ENCODE results near the gene ANXA8.
"Not testable (repeated sequence)": the region's sequence is repeated elsewhere in the genome, so short reads cannot be mapped to it uniquely, and the experiment has no call there.

Gene ANXA8, protein sequence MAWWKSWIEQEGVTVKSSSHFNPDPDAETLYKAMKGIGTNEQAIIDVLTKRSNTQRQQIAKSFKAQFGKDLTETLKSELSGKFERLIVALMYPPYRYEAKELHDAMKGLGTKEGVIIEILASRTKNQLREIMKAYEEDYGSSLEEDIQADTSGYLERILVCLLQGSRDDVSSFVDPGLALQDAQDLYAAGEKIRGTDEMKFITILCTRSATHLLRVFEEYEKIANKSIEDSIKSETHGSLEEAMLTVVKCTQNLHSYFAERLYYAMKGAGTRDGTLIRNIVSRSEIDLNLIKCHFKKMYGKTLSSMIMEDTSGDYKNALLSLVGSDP

DNA sequence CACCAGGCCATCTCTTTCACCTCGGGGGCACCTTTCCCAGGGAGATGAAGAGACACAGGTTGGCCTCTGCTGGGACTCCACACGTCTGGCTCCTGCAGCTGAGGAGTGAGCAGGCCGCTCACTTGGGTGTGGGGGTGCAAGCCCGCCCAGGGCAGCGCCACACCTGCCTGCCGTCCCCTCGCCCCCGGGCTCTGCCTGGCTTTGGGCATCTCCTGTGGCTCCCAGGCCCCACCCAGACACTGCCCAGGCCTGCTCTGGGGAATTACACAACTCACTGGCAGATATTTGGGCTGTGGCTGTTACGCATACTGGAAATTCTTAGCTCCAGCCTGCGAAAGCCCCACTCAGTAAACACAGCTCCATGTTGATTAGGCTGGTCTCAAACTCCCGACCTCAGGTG, at the start of gene ANXA8:
TSS of gene ANXA8 (minus strand) at position 193 of the 400 bp plus-strand sequence. CDS start at position 11, 182 bp downstream.
- H3K4me3 ChIP-seq (ENCODE audit: insufficient read length, low read depth); H3K27me3 ChIP-seq (ENCODE audit: insufficient read depth, insufficient read length); H3K9me3 ChIP-seq (ENCODE audit: insufficient read depth, low read length); H3K36me3 ChIP-seq (ENCODE audit: insufficient read depth, insufficient read length, low read length); DNase-seq (ENCODE audit: low read depth, low spot score); H3K9ac ChIP-seq (ENCODE audit: insufficient read length, low read depth); H3K4me1 ChIP-seq (ENCODE audit: insufficient read depth, insufficient read length): not testable (repeated sequence)

DNA sequence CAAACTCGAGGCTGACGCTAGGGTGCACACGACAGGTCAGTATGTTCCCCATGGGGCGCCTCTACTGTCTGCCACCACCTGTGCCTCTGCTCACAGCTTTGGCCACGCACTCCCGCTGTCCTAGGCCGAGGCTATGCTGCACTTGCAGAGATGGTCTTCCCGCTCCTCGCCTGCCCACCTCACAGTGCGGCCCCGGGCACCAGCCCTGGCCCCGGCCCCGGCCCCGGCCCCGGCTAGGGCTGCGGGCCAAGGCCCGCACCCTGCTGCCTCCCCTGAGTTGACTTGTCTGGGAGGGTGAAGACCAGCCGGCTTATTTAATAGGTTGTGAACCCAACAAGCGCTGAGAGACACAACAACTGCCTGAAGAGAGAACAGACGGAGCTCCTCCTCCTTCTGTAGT, 39.6 kb upstream of the ANXA8 start, which contains the start of gene AGAP9:
TSS of gene AGAP9 (minus strand) at position 164 of the 400 bp plus-strand sequence. CDS start at position 52, 112 bp downstream.
- H3K9ac ChIP-seq (ENCODE audit: insufficient read length, low read depth); H3K27me3 ChIP-seq (ENCODE audit: insufficient read depth, insufficient read length); H3K36me3 ChIP-seq (ENCODE audit: insufficient read depth, insufficient read length, low read length); H3K4me1 ChIP-seq (ENCODE audit: insufficient read depth, insufficient read length); H3K9me3 ChIP-seq (ENCODE audit: insufficient read depth, low read length); H3K4me3 ChIP-seq (ENCODE audit: insufficient read length, low read depth); DNase-seq (ENCODE audit: low read depth, low spot score): not testable (repeated sequence)

DNA sequence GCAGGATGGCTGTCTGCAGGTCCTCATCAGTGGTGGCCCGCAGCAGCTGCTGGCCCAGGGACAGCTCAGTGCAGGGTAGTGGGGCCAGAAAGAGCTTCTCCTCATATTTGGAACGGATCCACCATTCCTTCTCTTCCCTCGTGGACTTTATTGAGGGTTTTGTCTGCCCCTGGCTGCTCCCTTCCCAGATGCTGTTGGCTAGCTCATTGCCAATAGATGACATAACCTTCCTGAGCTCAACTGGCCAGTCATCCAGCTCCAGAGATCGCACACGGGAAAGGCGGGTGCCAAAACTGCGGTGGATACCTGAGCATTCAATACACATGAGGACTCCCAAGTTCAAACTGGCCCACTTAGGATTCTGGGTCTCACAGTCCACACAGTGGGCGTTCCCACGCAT, 18.4 kb upstream of the ANXA8 start:
- DNase-seq (ENCODE audit: low read depth, low spot score); H3K9me3 ChIP-seq (ENCODE audit: insufficient read depth, low read length); H3K9ac ChIP-seq (ENCODE audit: insufficient read length, low read depth); H3K4me1 ChIP-seq (ENCODE audit: insufficient read depth, insufficient read length); H3K4me3 ChIP-seq (ENCODE audit: insufficient read length, low read depth); H3K27me3 ChIP-seq (ENCODE audit: insufficient read depth, insufficient read length); H3K36me3 ChIP-seq (ENCODE audit: insufficient read depth, insufficient read length, low read length): not testable (repeated sequence)

DNA sequence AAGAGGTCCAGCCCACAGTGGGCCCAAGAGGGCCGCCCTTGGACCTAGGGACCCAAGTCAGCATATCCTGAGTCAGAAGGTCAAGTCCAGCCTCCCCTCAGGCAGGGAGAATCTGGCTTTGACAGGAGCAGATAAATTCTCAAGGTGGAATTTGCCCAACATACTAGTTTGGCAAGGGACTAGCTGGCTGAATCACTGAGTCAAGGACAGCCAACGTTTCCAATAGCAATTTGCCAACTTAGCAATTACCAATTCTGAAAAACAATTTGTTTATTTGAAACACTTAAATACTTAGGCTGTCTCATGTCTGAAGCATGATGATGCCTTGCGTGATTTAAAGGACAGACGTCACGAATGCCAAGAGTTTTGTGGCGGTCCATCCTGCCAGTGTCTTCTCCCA, 10.3 kb upstream of the ANXA8 start:
- H3K9ac ChIP-seq (ENCODE audit: insufficient read length, low read depth); DNase-seq (ENCODE audit: low read depth, low spot score); H3K9me3 ChIP-seq (ENCODE audit: insufficient read depth, low read length): not testable (repeated sequence)

DNA sequence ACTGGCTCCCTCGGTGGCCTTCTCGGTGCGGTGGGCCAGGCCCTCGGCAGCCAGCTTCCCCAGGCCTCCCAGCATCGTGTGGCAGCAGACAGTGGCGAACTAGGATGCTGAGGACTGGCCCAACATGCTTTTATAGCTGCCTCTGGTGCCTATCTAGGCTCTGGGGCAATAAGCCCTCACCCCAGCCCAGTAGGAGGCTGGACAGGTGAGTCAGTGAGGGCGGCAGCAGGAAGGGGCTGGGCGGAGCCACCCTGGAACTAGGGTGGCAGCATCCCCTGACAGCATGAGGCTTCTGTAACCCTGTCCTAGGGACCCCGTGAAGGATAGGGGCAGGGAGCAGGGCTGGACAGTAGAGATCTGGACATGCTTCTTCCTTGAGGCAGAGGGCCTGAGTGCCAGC, 7.7 kb upstream of the ANXA8 start, which contains the start of gene FAM25G:
TSS of gene FAM25G (minus strand) at position 101 of the 400 bp plus-strand sequence. CDS start at position 75, 26 bp downstream.
- not testable (repeated sequence) for H3K27me3 ChIP-seq (ENCODE audit: insufficient read depth, insufficient read length); H3K9me3 ChIP-seq (ENCODE audit: insufficient read depth, low read length); H3K36me3 ChIP-seq (ENCODE audit: insufficient read depth, insufficient read length, low read length); DNase-seq (ENCODE audit: low read depth, low spot score); H3K4me1 ChIP-seq (ENCODE audit: insufficient read depth, insufficient read length); H3K9ac ChIP-seq (ENCODE audit: insufficient read length, low read depth); H3K4me3 ChIP-seq (ENCODE audit: insufficient read length, low read depth)

More for the DNA sequence above, 10.3 kb upstream of the ANXA8 start:
- H3K27me3 ChIP-seq (ENCODE audit: insufficient read depth, insufficient read length); H3K4me3 ChIP-seq (ENCODE audit: insufficient read length, low read depth); H3K36me3 ChIP-seq (ENCODE audit: insufficient read depth, insufficient read length, low read length); H3K4me1 ChIP-seq (ENCODE audit: insufficient read depth, insufficient read length): not testable (repeated sequence)

DNA sequence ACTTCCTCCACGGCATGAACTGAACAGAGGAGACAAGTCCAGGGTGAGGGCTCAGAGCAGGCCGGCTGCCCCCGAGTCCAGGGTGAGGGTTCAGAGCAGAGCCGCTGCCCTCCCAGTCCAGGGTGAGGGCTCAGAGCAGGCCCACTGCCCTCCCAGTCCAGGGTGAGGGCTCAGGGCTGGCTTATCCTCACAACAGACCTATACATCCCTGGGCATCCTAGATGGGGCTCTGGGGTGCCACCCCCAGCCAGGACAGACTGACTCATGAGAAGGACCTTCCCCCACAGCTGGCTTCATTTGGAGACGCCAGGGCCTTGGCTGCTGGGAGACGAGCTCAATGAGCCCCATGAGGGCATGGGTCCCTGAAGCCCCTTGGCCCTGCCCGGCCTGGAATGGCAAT, 5.7 kb upstream of the ANXA8 start:
- not testable (repeated sequence) for H3K4me1 ChIP-seq (ENCODE audit: insufficient read depth, insufficient read length); H3K27me3 ChIP-seq (ENCODE audit: insufficient read depth, insufficient read length); DNase-seq (ENCODE audit: low read depth, low spot score); H3K9me3 ChIP-seq (ENCODE audit: insufficient read depth, low read length); H3K36me3 ChIP-seq (ENCODE audit: insufficient read depth, insufficient read length, low read length); H3K4me3 ChIP-seq (ENCODE audit: insufficient read length, low read depth); H3K9ac ChIP-seq (ENCODE audit: insufficient read length, low read depth)

DNA sequence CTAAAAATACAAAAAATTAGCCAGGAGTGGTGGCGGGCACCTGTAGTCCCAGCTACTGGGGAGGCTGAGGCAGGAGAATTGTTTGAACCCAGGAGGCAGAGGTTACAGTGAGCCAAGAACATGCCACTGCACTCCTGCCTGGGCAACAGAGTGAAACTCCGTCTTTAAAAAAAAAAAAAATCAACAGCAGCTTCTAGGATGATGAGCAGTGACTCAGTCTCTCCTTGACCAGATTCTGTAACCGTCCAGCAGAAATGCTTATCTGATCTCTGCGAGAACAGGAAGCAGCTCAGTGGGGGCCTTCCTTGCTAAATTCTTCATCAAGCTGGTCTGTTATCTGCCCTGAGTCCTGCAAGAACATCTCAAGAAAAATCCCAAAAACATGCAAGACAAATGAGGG, 2.0 kb upstream of the ANXA8 start:
- not testable (repeated sequence) for DNase-seq (ENCODE audit: low read depth, low spot score)

DNA sequence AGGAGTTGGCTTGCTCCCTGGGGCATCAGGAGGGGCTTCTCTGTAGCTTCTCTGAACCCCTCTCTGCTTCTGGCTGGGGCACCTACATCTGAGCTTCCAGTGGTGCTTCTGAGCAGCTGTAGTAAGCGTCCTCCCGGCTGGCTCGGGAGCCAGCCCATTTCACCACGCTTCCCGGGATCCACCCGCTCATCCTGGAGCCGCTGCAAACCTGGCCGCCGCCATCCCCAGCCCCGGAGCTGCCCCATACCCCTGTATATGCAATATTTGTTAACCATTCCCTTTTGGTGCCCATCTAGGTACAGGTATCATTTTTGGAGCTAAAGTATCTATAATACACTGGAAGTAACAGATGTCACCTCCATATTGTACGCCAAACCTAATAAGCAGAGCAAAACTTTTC, 871 bp upstream of the ANXA8 start:
- H3K4me3 ChIP-seq (ENCODE audit: insufficient read length, low read depth); H3K9ac ChIP-seq (ENCODE audit: insufficient read length, low read depth); H3K4me1 ChIP-seq (ENCODE audit: insufficient read depth, insufficient read length); H3K27me3 ChIP-seq (ENCODE audit: insufficient read depth, insufficient read length); H3K36me3 ChIP-seq (ENCODE audit: insufficient read depth, insufficient read length, low read length); DNase-seq (ENCODE audit: low read depth, low spot score); H3K9me3 ChIP-seq (ENCODE audit: insufficient read depth, low read length): not testable (repeated sequence)

More for the DNA sequence above, 2.0 kb upstream of the ANXA8 start:
- H3K36me3 ChIP-seq (ENCODE audit: insufficient read depth, insufficient read length, low read length); H3K4me3 ChIP-seq (ENCODE audit: insufficient read length, low read depth); H3K27me3 ChIP-seq (ENCODE audit: insufficient read depth, insufficient read length); H3K9ac ChIP-seq (ENCODE audit: insufficient read length, low read depth); H3K9me3 ChIP-seq (ENCODE audit: insufficient read depth, low read length); H3K4me1 ChIP-seq (ENCODE audit: insufficient read depth, insufficient read length): not testable (repeated sequence)

DNA sequence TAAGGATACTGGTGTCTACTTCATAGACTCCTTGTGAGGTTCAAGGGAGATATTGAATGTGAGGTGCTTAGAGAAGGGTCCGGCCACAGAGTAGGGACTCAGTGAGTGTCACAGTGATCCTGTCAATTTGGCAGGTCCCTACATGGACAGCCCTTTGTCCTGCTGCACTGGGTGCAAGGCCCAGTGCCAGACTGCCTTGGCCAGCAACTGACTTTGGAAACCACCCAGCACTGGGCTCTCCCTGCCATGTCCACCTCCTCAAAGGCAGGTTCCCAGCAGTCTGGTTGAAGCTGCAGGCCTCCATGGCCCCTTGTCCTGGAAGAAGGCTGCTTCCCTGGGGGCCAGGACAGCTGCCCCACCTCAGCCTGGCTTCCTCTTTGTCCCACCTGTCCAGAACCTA, 1.5 kb downstream of the ANXA8 start:
- H3K9me3 ChIP-seq (ENCODE audit: insufficient read depth, low read length); H3K4me3 ChIP-seq (ENCODE audit: insufficient read length, low read depth); H3K36me3 ChIP-seq (ENCODE audit: insufficient read depth, insufficient read length, low read length); H3K4me1 ChIP-seq (ENCODE audit: insufficient read depth, insufficient read length); H3K9ac ChIP-seq (ENCODE audit: insufficient read length, low read depth); H3K27me3 ChIP-seq (ENCODE audit: insufficient read depth, insufficient read length); DNase-seq (ENCODE audit: low read depth, low spot score): not testable (repeated sequence)

DNA sequence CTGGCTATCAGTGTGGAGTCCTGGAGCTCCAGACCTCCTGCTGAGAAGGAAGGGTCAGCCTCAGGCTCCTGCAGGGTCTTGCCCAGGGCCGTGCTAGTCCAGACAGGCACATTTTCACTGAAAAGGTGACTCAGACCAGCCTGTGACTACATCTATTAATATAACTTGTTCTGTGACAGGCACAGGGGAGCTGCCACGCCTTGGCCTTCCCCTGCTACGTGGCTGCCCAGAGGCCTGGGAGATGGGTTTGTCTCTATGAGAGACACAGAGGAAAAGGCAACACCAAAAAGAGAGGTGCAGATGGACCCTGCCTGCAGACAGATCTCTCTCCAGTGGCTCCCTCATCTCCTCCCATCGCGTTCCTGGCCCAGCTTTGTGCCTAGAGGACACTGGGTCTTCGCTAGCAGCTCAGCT, 2.1 kb downstream of the ANXA8 start:
- H3K27me3 ChIP-seq (ENCODE audit: insufficient read depth, insufficient read length); H3K9me3 ChIP-seq (ENCODE audit: insufficient read depth, low read length); H3K4me1 ChIP-seq (ENCODE audit: insufficient read depth, insufficient read length); H3K9ac ChIP-seq (ENCODE audit: insufficient read length, low read depth); DNase-seq (ENCODE audit: low read depth, low spot score); H3K4me3 ChIP-seq (ENCODE audit: insufficient read length, low read depth); H3K36me3 ChIP-seq (ENCODE audit: insufficient read depth, insufficient read length, low read length): not testable (repeated sequence)

DNA sequence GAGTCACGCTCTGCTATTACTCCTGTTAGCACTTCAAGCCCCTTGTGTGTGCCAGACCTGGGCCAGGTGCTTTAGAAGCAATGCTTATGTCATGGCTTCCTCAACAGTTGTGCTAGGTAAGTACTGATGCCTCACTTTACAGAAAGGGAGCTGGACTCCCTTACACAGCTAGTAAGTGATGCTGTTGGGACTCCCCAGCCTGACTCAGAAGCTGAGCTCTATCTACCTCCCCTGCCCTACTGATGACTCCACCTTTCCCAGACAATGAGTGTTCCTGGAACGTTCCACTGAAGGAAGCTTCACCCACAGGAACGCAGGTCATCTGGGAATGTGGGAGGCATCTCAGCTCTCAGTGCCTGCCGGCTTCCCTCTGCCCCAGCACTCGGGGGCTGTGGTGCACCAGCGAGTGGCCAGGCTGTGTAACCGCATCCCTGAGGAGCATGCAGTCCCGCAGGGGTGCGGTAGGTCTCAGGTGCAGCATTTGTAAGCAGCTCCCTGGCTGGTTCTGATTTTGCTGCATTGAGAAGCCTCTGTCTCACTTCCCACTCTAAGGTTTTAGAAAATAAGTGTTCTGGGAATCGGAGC, 2.6 kb downstream of the ANXA8 start:
- H3K9me3 ChIP-seq (ENCODE audit: insufficient read depth, low read length); DNase-seq (ENCODE audit: low read depth, low spot score); H3K36me3 ChIP-seq (ENCODE audit: insufficient read depth, insufficient read length, low read length); H3K9ac ChIP-seq (ENCODE audit: insufficient read length, low read depth); H3K4me1 ChIP-seq (ENCODE audit: insufficient read depth, insufficient read length); H3K27me3 ChIP-seq (ENCODE audit: insufficient read depth, insufficient read length); H3K4me3 ChIP-seq (ENCODE audit: insufficient read length, low read depth): not testable (repeated sequence)

DNA sequence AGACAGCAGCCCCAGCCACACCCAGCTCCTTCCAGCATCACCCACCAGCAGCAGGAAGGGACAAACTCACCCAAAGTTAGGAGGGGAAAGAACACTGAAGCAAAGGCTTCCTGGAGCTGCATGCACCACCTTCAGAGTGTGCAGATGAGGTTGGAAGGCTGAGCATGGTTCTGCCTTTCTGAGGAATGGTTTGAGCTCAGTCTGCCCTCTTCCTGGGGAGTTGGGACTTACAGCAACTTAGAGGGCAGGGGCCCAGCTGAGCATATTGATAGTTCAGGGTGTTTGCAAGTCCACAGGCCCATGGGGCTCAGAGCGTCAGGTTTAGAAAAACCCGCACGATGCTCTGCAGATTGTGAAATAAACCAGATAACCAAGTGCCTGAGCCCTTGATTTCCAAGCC, 3.8 kb downstream of the ANXA8 start:
- not testable (repeated sequence) for H3K4me3 ChIP-seq (ENCODE audit: insufficient read length, low read depth); H3K36me3 ChIP-seq (ENCODE audit: insufficient read depth, insufficient read length, low read length); H3K9ac ChIP-seq (ENCODE audit: insufficient read length, low read depth); H3K27me3 ChIP-seq (ENCODE audit: insufficient read depth, insufficient read length); DNase-seq (ENCODE audit: low read depth, low spot score); H3K4me1 ChIP-seq (ENCODE audit: insufficient read depth, insufficient read length); H3K9me3 ChIP-seq (ENCODE audit: insufficient read depth, low read length)
